H1 (cell line): ENCODE results near the gene ETV4. TPM values are rescaled to one million over a fixed set of nuclear protein-coding genes. Genes with fewer than 3 reads are reported as not detected.

Source experiments
- CTCF ChIA-PET: fragments of 300-600 bp; sonication (Branson Sonifier 250); formaldehyde crosslinking; loops from one replicate; lab custom pipeline; 2021; ENCODE audit not compliant: partially characterized antibody; lab: Charles Lee
- POLR2A ChIA-PET: fragments of 300-600 bp; sonication (Branson Sonifier 250); formaldehyde crosslinking; loops from one replicate; lab custom pipeline; 2021; ENCODE audit warnings: inconsistent platforms; ENCODE audit not compliant: partially characterized antibody; lab: Charles Lee
- DNase-seq, 2 experiments: peaks; one replicate each; pipeline versions ENCODE4 v3.0.0 to v3.0.0-alpha.2; 2010 to 2022; ENCODE audit warnings: low spot score in 2 of 2, low read depth in 1 of 2, mixed read lengths in 1 of 2
- FAIRE-seq: peaks from 2 replicates; lab custom pipeline; 2011; peaks lifted over from hg19 to GRCh38; lab: Jason Lieb, UNC
- H2AFZ ChIP-seq: 2 replicates; pipeline ENCODE4 v1.8.1; 2012; ENCODE audit warnings: low read length, inconsistent platforms
- H2AK5ac ChIP-seq: 2 replicates; pipeline ENCODE4 v1.6.1; 2013; ENCODE audit warnings: low read depth, low read length
- H2BK120ac ChIP-seq: replicated peaks from 2 replicates; pipeline ENCODE3; 2013; ENCODE audit warnings: low read depth, low read length, inconsistent platforms
- H2BK12ac ChIP-seq: 2 replicates; pipeline ENCODE4 v1.6.1; 2013; ENCODE audit warnings: low read depth, low read length
- H2BK15ac ChIP-seq: 2 replicates; pipeline ENCODE4 v1.6.1; 2013; ENCODE audit warnings: low read length
- H2BK20ac ChIP-seq: 2 replicates; pipeline ENCODE4 v1.6.1; 2013; ENCODE audit warnings: low read length
- H2BK5ac ChIP-seq: 2 replicates; pipeline ENCODE4 v1.6.1; 2013; ENCODE audit warnings: low read depth, low read length
- H3K14ac ChIP-seq: 2 replicates; pipeline ENCODE4 v1.6.1; 2013; ENCODE audit warnings: inconsistent platforms; ENCODE audit not compliant: insufficient read length
- H3K18ac ChIP-seq: 2 replicates; pipeline ENCODE4 v1.6.1; 2013; ENCODE audit warnings: low read length; ENCODE audit errors: extremely low read depth
- H3K23ac ChIP-seq: 2 replicates; pipeline ENCODE4 v1.6.1; 2013; ENCODE audit warnings: inconsistent platforms; ENCODE audit not compliant: insufficient read length
- H3K23me2 ChIP-seq: 2 replicates; pipeline ENCODE4 v1.6.1; 2013; ENCODE audit warnings: low read depth, low read length
- H3K27ac ChIP-seq: 2 replicates; pipeline ENCODE4 v1.6.1; 2011; ENCODE audit warnings: low read depth, low read length, inconsistent platforms
- H3K27me3 ChIP-seq, 4 experiments: replicated peaks in 1 of 4; 1 replicate in 1 of 4; 2 replicates in 3 of 4; pipeline versions ENCODE4 v1.6.1 to v1.8.1; 2011 to 2013; ENCODE audit warnings: low read length in 3 of 4, mild to moderate bottlenecking in 3 of 4, inconsistent platforms in 2 of 4, mixed read lengths in 2 of 4, moderate library complexity in 1 of 4; ENCODE audit not compliant: control insufficient read depth in 3 of 4, insufficient read depth in 3 of 4; ENCODE audit errors: extremely low read depth in 1 of 4
- H3K36me3 ChIP-seq, 4 experiments: 2 replicates each; pipeline versions ENCODE4 v1.6.1 to v1.8.1; 2011 to 2013; ENCODE audit warnings: mild to moderate bottlenecking in 4 of 4, low read length in 3 of 4, moderate library complexity in 2 of 4, control low read depth in 1 of 4, inconsistent platforms in 1 of 4; ENCODE audit not compliant: insufficient read depth in 4 of 4, control insufficient read depth in 2 of 4
- H3K4ac ChIP-seq: replicated peaks from 2 replicates; pipeline ENCODE3; 2013; ENCODE audit warnings: low read length, low read depth, mixed read lengths, inconsistent platforms; ENCODE audit not compliant: insufficient read length
- H3K4me1 ChIP-seq, 4 experiments: replicated peaks in 1 of 4; 1 replicate in 1 of 4; 2 replicates in 3 of 4; pipeline versions ENCODE4 v1.6.1 to v1.8.1; 2011 to 2013; ENCODE audit warnings: low read length in 3 of 4, inconsistent platforms in 2 of 4, mixed read lengths in 1 of 4; ENCODE audit not compliant: insufficient read depth in 4 of 4, control insufficient read depth in 3 of 4
- H3K4me2 ChIP-seq, 2 experiments: 2 replicates each; pipeline versions ENCODE4 v1.6.1 to v1.8.1; 2011 to 2013; ENCODE audit warnings: low read depth in 2 of 2, low read length in 2 of 2, control low read depth in 1 of 2, inconsistent platforms in 1 of 2, mild to moderate bottlenecking in 1 of 2; ENCODE audit not compliant: insufficient read depth in 1 of 2
- H3K4me3 ChIP-seq, 4 experiments: fragments of 200-600, 300-600 bp in 1 of 4; sonication (generic), shearing (Covaris generic), sonication (Bioruptor Twin) in 1 of 4; 2 replicates each; pipeline versions ENCODE4 v1.5.1 to v1.8.1; 2011 to 2016; ENCODE audit warnings: low read length in 4 of 4, low read depth in 3 of 4, control low read depth in 2 of 4, inconsistent platforms in 2 of 4, mild to moderate bottlenecking in 2 of 4, mixed read lengths in 1 of 4, moderate library complexity in 1 of 4; ENCODE audit not compliant: insufficient read depth in 2 of 4; ENCODE audit errors: extremely low read depth in 1 of 4
- H3K56ac ChIP-seq: replicated peaks from 2 replicates; pipeline ENCODE3; 2013; ENCODE audit warnings: low read depth, mild to moderate bottlenecking, mixed read lengths, low read length, inconsistent platforms; ENCODE audit not compliant: insufficient read length
- H3K79me1 ChIP-seq: 2 replicates; pipeline ENCODE4 v1.6.1; 2013; ENCODE audit warnings: low read depth, low read length, control low read depth
- H3K79me2 ChIP-seq, 2 experiments: 2 replicates each; pipeline versions ENCODE4 v1.6.1 to v1.8.1; 2012 to 2013; ENCODE audit warnings: low read length in 2 of 2, mild to moderate bottlenecking in 2 of 2, inconsistent platforms in 1 of 2; ENCODE audit not compliant: insufficient read depth in 2 of 2, control insufficient read depth in 1 of 2
- H3K9ac ChIP-seq, 4 experiments: replicated peaks in 1 of 4; 1 replicate in 1 of 4; 2 replicates in 3 of 4; pipeline versions ENCODE4 v1.6.1 to v1.8.1; 2011 to 2013; ENCODE audit warnings: low read depth in 3 of 4, low read length in 3 of 4, control low read depth in 2 of 4, mild to moderate bottlenecking in 2 of 4, moderate library complexity in 2 of 4, inconsistent platforms in 1 of 4; ENCODE audit errors: extremely low read depth in 1 of 4
- H3K9me3 ChIP-seq, 2 experiments: 2 replicates each; pipeline versions ENCODE4 v1.6.1 to v1.8.1; 2012 to 2013; ENCODE audit warnings: mild to moderate bottlenecking in 2 of 2, moderate library complexity in 2 of 2, control low read depth in 1 of 2, inconsistent platforms in 1 of 2, low read depth in 1 of 2, low read length in 1 of 2, mixed read lengths in 1 of 2; ENCODE audit not compliant: insufficient read depth in 2 of 2
- H4K20me1 ChIP-seq, 2 experiments: replicated peaks in 1 of 2; 2 replicates each; pipeline versions ENCODE3 to v1.8.1; 2011 to 2013; ENCODE audit warnings: inconsistent platforms in 2 of 2, low read length in 2 of 2, mild to moderate bottlenecking in 1 of 2; ENCODE audit not compliant: insufficient read depth in 2 of 2, control insufficient read depth in 1 of 2
- H4K5ac ChIP-seq: 2 replicates; pipeline ENCODE4 v1.6.1; 2013; ENCODE audit warnings: low read length, low read depth, mixed read lengths, inconsistent platforms; ENCODE audit not compliant: insufficient read length
- H4K8ac ChIP-seq: 2 replicates; pipeline ENCODE4 v1.8.0; 2013; ENCODE audit warnings: mild to moderate bottlenecking, moderate library complexity, low read length, inconsistent platforms; ENCODE audit not compliant: insufficient read depth; ENCODE audit errors: extremely low read depth
- H4K91ac ChIP-seq: replicated peaks from 2 replicates; pipeline ENCODE3; 2013; ENCODE audit warnings: low read length, mixed read lengths, inconsistent platforms; ENCODE audit not compliant: insufficient read length
- BRCA1 ChIP-seq: IDR thresholded peaks from 2 replicates; pipeline ENCODE4 v1.6.1; 2012; ENCODE audit warnings: low read depth, low read length, improper control_type of control experiment
- EZH2 ChIP-seq: fragments of 200-600 bp; sonication (generic); IDR thresholded peaks from 2 replicates; pipeline ENCODE4 v1.7.1; 2012; ENCODE audit warnings: low read depth, mild to moderate bottlenecking, moderate library complexity, low read length, inconsistent platforms; ENCODE audit not compliant: severe bottlenecking
- GABPA ChIP-seq: IDR thresholded peaks from 2 replicates; pipeline ENCODE4 v1.6.1; 2011; ENCODE audit warnings: mild to moderate bottlenecking, low read length, moderate library complexity, borderline replicate concordance; ENCODE audit not compliant: insufficient read depth
- KDM1A ChIP-seq: fragments of 200-600, 300-600 bp; sonication (generic); IDR thresholded peaks from 2 replicates; pipeline ENCODE4 v1.7.1; 2016; ENCODE audit warnings: mild to moderate bottlenecking, low read length, borderline replicate concordance
- NANOG ChIP-seq: IDR thresholded peaks from 2 replicates; pipeline ENCODE4 v1.6.1; 2011; ENCODE audit warnings: low read length, low read depth, mild to moderate bottlenecking, inconsistent platforms; ENCODE audit not compliant: insufficient read depth, poor library complexity, severe bottlenecking
- POLR2A ChIP-seq, 2 experiments: IDR thresholded peaks; 1 replicate in 1 of 2; 2 replicates in 1 of 2; pipeline ENCODE4 v1.6.1; 2011; ENCODE audit warnings: low read depth in 2 of 2, low read length in 2 of 2, mild to moderate bottlenecking in 2 of 2; ENCODE audit errors: control extremely low read depth in 1 of 2
- SAP30 ChIP-seq: fragments of 300-600 bp; sonication (generic); IDR thresholded peaks from 2 replicates; pipeline ENCODE4 v1.7.1; 2012; ENCODE audit warnings: low read length, moderate library complexity, mild to moderate bottlenecking, inconsistent platforms; ENCODE audit not compliant: insufficient read depth, insufficient replicate concordance
- SIX5 ChIP-seq: IDR thresholded peaks from 2 replicates; pipeline ENCODE4 v1.6.1; 2011; ENCODE audit warnings: mild to moderate bottlenecking, low read depth, low read length
- SP1 ChIP-seq: IDR thresholded peaks from 2 replicates; pipeline ENCODE4 v1.6.1; 2011; ENCODE audit warnings: low read depth, low read length
- SP4 ChIP-seq: IDR thresholded peaks from 2 replicates; pipeline ENCODE4 v1.6.1; 2012; ENCODE audit warnings: low read length, inconsistent platforms
- TCF12 ChIP-seq: IDR thresholded peaks from 2 replicates; pipeline ENCODE4 v1.6.1; 2011; ENCODE audit warnings: low read depth, mild to moderate bottlenecking, low read length
- YY1 ChIP-seq: IDR thresholded peaks from 2 replicates; pipeline ENCODE4 v1.6.1; 2011; ENCODE audit warnings: low read depth, mild to moderate bottlenecking, low read length
- WGBS, 2 experiments: shearing (Covaris generic) in 1 of 2; methylation state at CpG; one replicate each; pipeline versions ENCODE4 v1.1.6 to v1.1.7; 2013 to 2015; ENCODE audit warnings: low lambda C conversion rate in 2 of 2, mixed read lengths in 2 of 2, inconsistent platforms in 1 of 2, low coverage in 1 of 2, missing lambda C conversion rate in 1 of 2; ENCODE audit not compliant: insufficient replicate concordance in 2 of 2, insufficient coverage in 1 of 2, insufficient read length in 1 of 2; ENCODE audit errors: extremely low coverage in 1 of 2, missing lambda C conversion rate in 1 of 2; 5-methylcytosine and 5-hydroxymethylcytosine counted together
- polyA plus RNA-seq, 7 experiments: library from polyadenylated mRNA; depleted of rRNA in 3 of 7; stranded (reverse) in 5 of 7; unstranded in 2 of 7; fragments of >200 nt in 5 of 7; fragments of 200-250 nt in 2 of 7; gene quantifications; 1 replicate in 5 of 7; 2 replicates in 1 of 7; 4 replicates in 1 of 7; pipeline versions ENCODE4 v1.2.1 to v1.2.3, GENCODE V29; 2011 to 2013; ENCODE audit warnings: missing spikeins in 2 of 7, mixed read lengths in 2 of 7
- total RNA-seq: library from RNA; stranded (reverse); fragmentation: NEBNext Ultra II Directional; extraction: Animal tissue kit (Norgen Biotek cat#: 25700); gene quantifications from 2 replicates; pipeline ENCODE4 v1.2.1, GENCODE V29; 2021
- TF ChIP-seq, protein P1 (sequence below): IDR thresholded peaks from 2 replicates; pipeline ENCODE4 v1.6.1; 2012; ENCODE audit warnings: low read length, inconsistent platforms

ETV4 gene
- total and polyA plus RNA-seq, 2 of the 8 experiments (the other 6 are each of a cell fraction or from before 2014, with no cell fraction given), result 75.2 to 143 TPM

DNA sequence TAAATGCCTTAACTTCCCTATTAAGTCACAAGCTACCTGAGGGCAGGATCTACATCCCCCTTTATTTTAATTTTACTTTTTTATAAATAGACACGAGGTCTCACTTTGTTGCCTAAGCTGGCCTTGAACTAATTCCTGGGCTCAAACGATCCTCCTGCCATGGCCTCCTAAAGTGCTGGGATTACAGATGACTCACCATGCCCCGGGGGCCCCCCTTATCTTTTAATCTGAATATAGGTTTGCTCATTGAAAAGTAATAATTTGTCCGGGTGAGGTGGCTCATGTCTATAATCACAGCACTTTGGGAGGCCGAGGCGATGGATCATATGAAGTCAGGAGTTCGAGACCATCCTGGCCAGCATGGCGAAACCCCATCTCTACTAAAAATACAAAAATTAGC, 14.2 kb downstream of the ETV4 start:
- Histone ChIP-seq H4K91ac (no peak overlapping the region), H3K23me2 (peaks cover 4% of the 10 kb centered on the region; the same call in 1 of the 2 replicates), H2BK20ac (no peak overlapping the region), H3K4me2 (no peak overlapping the region; a peak in 1 of 4 replicates), H3K23ac (no peak overlapping the region), H3K14ac (no peak overlapping the region), H3K27ac (no peak overlapping the region), H2AK5ac (no peak overlapping the region), H3K79me1 (peaks cover 2% of the 10 kb centered on the region; the same call in 1 of the 2 replicates), H3K4me3 (no peak overlapping the region), H2BK12ac (no peak overlapping the region; the same call in 1 of the 2 replicates), H2BK15ac (no peak overlapping the region), H3K4me1 (peaks cover 12 to 34% (median 18%) of the 10 kb centered on the region in 4 experiments), H3K36me3 (peaks cover 0 to 16% (median 10%) of the 10 kb centered on the region in 4 experiments; a peak in 4 of 8 replicates), H4K8ac (no peak overlapping the region), H3K79me2 (no peaks in the 10 kb centered on the region; a peak in 1 of 4 replicates), H3K56ac (no peak overlapping the region), H3K18ac (no peak overlapping the region), H3K9ac (no peak overlapping the region), H3K27me3 (no peaks in the 10 kb centered on the region), H3K9me3 (no peaks in the 10 kb centered on the region), H2AFZ (no peak overlapping the region), H4K20me1 (no peaks in the 10 kb centered on the region), H2BK120ac (no peak overlapping the region), H3K4ac (no peak overlapping the region), H4K5ac (no peak overlapping the region), H2BK5ac (no peak overlapping the region)
- no peak for DNase-seq
- 81% methylated on average over 8 of the region's 8 CpGs; no CpG with 5 or more reads in 1 of the 2 experiments for WGBS, 2 experiments
- CTCF ChIA-PET, result interaction anchor here (1.2 to 2.4 kb wide), 7 partner anchors 9 to 141 kb away, joined by 3 to 8 read pairs (median 7); no protein-coding TSS in a partner anchor
- FAIRE-seq, result no peak
- POLR2A ChIA-PET, result interaction anchor here (1.5 to 12.6 kb wide), 2 partner anchors 10 to 34 kb away, joined by 3 to 345 read pairs; partner anchors contain the start of gene ETV4
- TF ChIP-seq GABPA, result no peak
- no peak for TF ChIP-seq NANOG
- TF ChIP-seq SP4, result no peak
- TF ChIP-seq EZH2, result no peak
- no peak for TF ChIP-seq SP1
- TF ChIP-seq, protein P1, sequence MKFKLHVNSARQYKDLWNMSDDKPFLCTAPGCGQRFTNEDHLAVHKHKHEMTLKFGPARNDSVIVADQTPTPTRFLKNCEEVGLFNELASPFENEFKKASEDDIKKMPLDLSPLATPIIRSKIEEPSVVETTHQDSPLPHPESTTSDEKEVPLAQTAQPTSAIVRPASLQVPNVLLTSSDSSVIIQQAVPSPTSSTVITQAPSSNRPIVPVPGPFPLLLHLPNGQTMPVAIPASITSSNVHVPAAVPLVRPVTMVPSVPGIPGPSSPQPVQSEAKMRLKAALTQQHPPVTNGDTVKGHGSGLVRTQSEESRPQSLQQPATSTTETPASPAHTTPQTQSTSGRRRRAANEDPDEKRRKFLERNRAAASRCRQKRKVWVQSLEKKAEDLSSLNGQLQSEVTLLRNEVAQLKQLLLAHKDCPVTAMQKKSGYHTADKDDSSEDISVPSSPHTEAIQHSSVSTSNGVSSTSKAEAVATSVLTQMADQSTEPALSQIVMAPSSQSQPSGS, result no peak
- TF ChIP-seq TCF12, result no peak
- no peak for TF ChIP-seq BRCA1
- TF ChIP-seq YY1, result no peak
- no peak for TF ChIP-seq KDM1A
- TF ChIP-seq SAP30, result no peak
- no peak for TF ChIP-seq SIX5
- TF ChIP-seq POLR2A (IDR thresholded peaks at IDR 0.05; ENCODE audit: control extremely low read depth in 1 of 2, low read depth in 2 of 2, low read length in 2 of 2), result no peak
